Nephron (organoid): ENCODE results near the gene TLR9.

Experiments
- H3K27ac Mint-ChIP-seq, 3 experiments: 2 replicates each; pipeline ENCODE4 v1.8.0; 2020; ENCODE audit warnings: mixed read lengths in 3 of 3, mild to moderate bottlenecking in 2 of 3, moderate library complexity in 1 of 3
- H3K27me3 Mint-ChIP-seq: 2 replicates; pipeline ENCODE4 v1.8.0; 2021; ENCODE audit warnings: low read depth, mild to moderate bottlenecking, moderate library complexity, mixed read lengths
- H3K36me3 Mint-ChIP-seq: 2 replicates; pipeline ENCODE4 v1.8.0; 2020; ENCODE audit warnings: low read depth, mixed read lengths
- H3K4me1 Mint-ChIP-seq: 2 replicates; pipeline ENCODE4 v1.8.0; 2020; ENCODE audit warnings: mixed read lengths
- H3K4me3 Mint-ChIP-seq, 3 experiments: 2 replicates each; pipeline ENCODE4 v1.8.0; 2020; ENCODE audit warnings: mild to moderate bottlenecking in 3 of 3, mixed read lengths in 3 of 3, moderate library complexity in 2 of 3
- H3K9me3 Mint-ChIP-seq: 2 replicates; pipeline ENCODE4 v1.8.0; 2020; ENCODE audit warnings: mixed read lengths
- CTCF ChIP-seq, 3 experiments: fragments of 200-600 bp; sonication (generic); IDR thresholded peaks; one replicate each; pipeline ENCODE4 v1.5.0; 2021; ENCODE audit warnings: antibody characterized with exemption in 3 of 3; ENCODE audit not compliant: unreplicated experiment in 3 of 3

Gene TLR9

GRCh38 chr3:52171514-52172261, 53.8 kb downstream of the TLR9 start:
- peaks cover 13% of the 10 kb centered on the region for H3K4me1 Mint-ChIP-seq
- no peak overlapping the region for H3K27ac Mint-ChIP-seq
- H3K9me3 Mint-ChIP-seq: no peaks in the 10 kb centered on the region
- no peak for TF ChIP-seq CTCF (IDR thresholded peaks at IDR 0.05; ENCODE audit: unreplicated experiment in 3 of 3)
- no peak overlapping the region for H3K4me3 Mint-ChIP-seq
- H3K27me3 Mint-ChIP-seq: peaks cover 8% of the 10 kb centered on the region
- H3K36me3 Mint-ChIP-seq: no peaks in the 10 kb centered on the region
